Body of pancreas (tissue), 4 donors: ENCODE data around the gene MAPK8. TPM values are rescaled to one million over a fixed set of nuclear protein-coding genes. Genes with fewer than 3 reads are reported as not detected.

Source experiments
- ATAC-seq: fragments of 150-250 bp; one replicate; pipeline ENCODE4 v1.9.1; 2016
- DNase-seq, 4 donors: peaks; one replicate each; pipeline ENCODE4 v3.0.0-alpha.2; 2019
- H3K27ac ChIP-seq, 4 donors: fragments of 200-600 bp; sonication (generic); 1 replicate in 3 of 4; 2 replicates in 1 of 4; pipeline versions ENCODE4 v1.5.1 to v1.6.1; 2016 to 2019; ENCODE audit warnings: mild to moderate bottlenecking in 1 of 4, mixed read lengths in 1 of 4, moderate library complexity in 1 of 4
- H3K27me3 ChIP-seq, 2 donors: fragments of 200-600 bp; sonication (generic); one replicate each; pipeline ENCODE4 v1.6.0; 2016; ENCODE audit warnings: mild to moderate bottlenecking in 1 of 2
- H3K36me3 ChIP-seq, 2 donors: fragments of 200-600 bp; sonication (generic); replicated peaks in 1 of 2; 2 replicates each; pipeline ENCODE4 v1.5.1; 2016; ENCODE audit warnings: low read depth in 2 of 2; ENCODE audit not compliant: insufficient read depth in 1 of 2
- H3K4me1 ChIP-seq: fragments of 200-600 bp; sonication (generic); one replicate; pipeline ENCODE4 v1.6.0; 2016
- H3K4me3 ChIP-seq, 2 donors: fragments of 200-600 bp; sonication (generic); 1 replicate in 1 of 2; 2 replicates in 1 of 2; pipeline ENCODE4 v1.5.1; 2016 to 2019
- H3K9me3 ChIP-seq, 3 donors: fragments of 200-600 bp; sonication (generic); 1 replicate in 2 of 3; 2 replicates in 1 of 3; pipeline ENCODE4 v1.5.1; 2016
- CTCF ChIP-seq, 7 experiments: fragments of 450-650 bp in 4 of 7; fragments of 200-600 bp in 3 of 7; sonication (generic) in 3 of 7; IDR thresholded peaks; one replicate each; pipeline ENCODE4 v1.5.1; 2016 to 2019; ENCODE audit warnings: antibody characterized with exemption in 7 of 7
- POLR2A ChIP-seq, 3 donors: fragments of 450-650 bp; IDR thresholded peaks; one replicate each; pipeline ENCODE4 v1.6.1; 2016; ENCODE audit warnings: antibody characterized with exemption in 3 of 3, mild to moderate bottlenecking in 2 of 3
- WGBS, 2 donors: methylation state at CpG; one replicate each; pipeline ENCODE4 v1.1.5; 2017; 5-methylcytosine and 5-hydroxymethylcytosine counted together
- intact Hi-C: fragments of 100-400 bp; cut with DNase I; formaldehyde crosslinking; loops from one replicate; pipeline ENCODE4 v1.15.1; 2023
- total RNA-seq, 2 donors: library from RNA; depleted of rRNA; stranded (reverse); fragments of >200 nt; gene quantifications; one replicate each; pipeline ENCODE4 v1.1.0, GENCODE V29; 2016

Gene MAPK8
- total RNA-seq, 2 donors from 2014 or later: 16.1 to 22.7 TPM

GRCh38 chr10:48306870-48307710 lies 613 bp downstream of the MAPK8 start:
- Histone ChIP-seq H3K36me3 (no peaks in the 10 kb centered on the region), H3K4me1 (peaks cover 14% of the 10 kb centered on the region), H3K27ac (peak overlapping the region; percentile 90 to 98 (median 94)), H3K9me3 (no peaks in the 10 kb centered on the region), H3K4me3 (peak overlapping the region; percentile 60 to 70), H3K27me3 (no peaks in the 10 kb centered on the region)
- DNase-seq (peak; percentile 57 to 68 (median 61)), ATAC-seq (peak; percentile 62)
- 0% methylated on average over 18 to 48 of the region's 70 CpGs for WGBS, 2 donors
- intact Hi-C loops: no loop called here
- TF ChIP-seq CTCF (IDR thresholded peaks at IDR 0.05) (no peak), POLR2A (IDR thresholded peaks at IDR 0.05) (no peak)

DNA sequence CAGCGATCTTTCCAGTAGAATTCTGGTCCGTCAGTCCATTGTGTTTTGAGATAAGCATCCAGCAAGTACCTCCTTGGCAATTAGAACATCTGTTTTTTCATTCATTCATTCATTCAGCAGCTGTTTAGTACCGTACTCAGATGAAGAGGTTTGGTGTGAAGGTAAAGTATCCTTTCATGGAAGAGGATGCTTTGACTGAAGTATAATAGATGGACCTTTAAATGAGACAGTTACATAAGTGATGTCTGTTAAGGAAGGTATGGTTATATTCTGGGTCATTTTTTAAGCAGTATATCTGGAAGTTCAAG lies 1.2 kb downstream of the MAPK8 start:
- H3K27ac ChIP-seq: peak overlapping the region in 2 of 4 donors; percentile 94 to 98
- H3K27me3 ChIP-seq: no peaks in the 10 kb centered on the region
- H3K4me1 ChIP-seq: peaks cover 14% of the 10 kb centered on the region
- no peaks in the 10 kb centered on the region for H3K9me3 ChIP-seq
- TF ChIP-seq CTCF (IDR thresholded peaks at IDR 0.05) (no peak), POLR2A (IDR thresholded peaks at IDR 0.05) (no peak)
- ATAC-seq (no peak), DNase-seq (no peak)
- 5 to 7% methylated on average over 3 of the region's 3 CpGs for WGBS, 2 donors
- H3K4me3 ChIP-seq: peak overlapping the region in 1 of 2 donors; percentile 70
- H3K36me3 ChIP-seq: no peaks in the 10 kb centered on the region
- intact Hi-C loops: no loop called here

DNA sequence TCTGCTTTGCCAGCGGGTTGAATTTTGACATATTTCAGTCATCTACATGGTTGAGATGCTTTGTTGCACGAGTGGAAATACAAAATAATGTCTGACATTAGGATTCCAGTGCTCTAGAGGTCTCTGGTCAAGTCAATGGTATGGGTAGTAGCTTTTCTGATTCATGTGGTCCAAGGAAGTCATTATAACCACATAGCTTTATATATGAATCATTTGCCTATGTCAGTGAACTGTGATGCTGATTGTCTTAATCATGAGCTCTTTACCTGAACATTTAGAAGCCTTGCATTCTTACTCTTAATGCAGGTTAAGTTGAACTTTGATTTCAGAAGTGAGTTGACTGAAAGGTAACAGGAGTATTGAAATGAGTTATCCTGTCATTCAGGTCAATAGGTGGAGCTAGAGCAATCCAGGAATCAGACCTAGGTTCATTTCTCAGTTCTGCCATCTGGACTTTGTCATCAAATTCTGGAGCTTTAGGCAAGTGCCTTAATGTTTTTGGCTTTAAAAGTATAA lies 3.3 kb downstream of the MAPK8 start:
- H3K4me1 ChIP-seq: peaks cover 14% of the 10 kb centered on the region
- TF ChIP-seq POLR2A (IDR thresholded peaks at IDR 0.05) (no peak), CTCF (IDR thresholded peaks at IDR 0.05) (peak in 2 of 7 experiments; percentile 28 to 31)

GRCh38 chr10:48314107-48314506 lies 7.6 kb downstream of the MAPK8 start:
- H3K36me3 ChIP-seq: no peaks in the 10 kb centered on the region
- no peak for TF ChIP-seq POLR2A (IDR thresholded peaks at IDR 0.05)
- TF ChIP-seq CTCF (IDR thresholded peaks at IDR 0.05): no peak
- intact Hi-C loops: no loop called here
- 89 to 92% methylated on average over 2 of the region's 2 CpGs for WGBS, 2 donors
- no peaks in the 10 kb centered on the region for H3K9me3 ChIP-seq
- no peak for DNase-seq
- no peak for ATAC-seq
- no peaks in the 10 kb centered on the region for H3K27me3 ChIP-seq
- H3K4me1 ChIP-seq: peaks cover 18% of the 10 kb centered on the region
- no peak overlapping the region for H3K4me3 ChIP-seq
- H3K27ac ChIP-seq: no peak overlapping the region

More for the DNA sequence above, 3.3 kb downstream of the MAPK8 start:
- Histone ChIP-seq H3K36me3 (no peaks in the 10 kb centered on the region), H3K4me3 (no peak overlapping the region), H3K9me3 (no peaks in the 10 kb centered on the region), H3K27me3 (no peaks in the 10 kb centered on the region), H3K27ac (no peak overlapping the region)
- WGBS, 2 donors: 48 to 53% methylated on average over 2 of the region's 2 CpGs
- no peak for DNase-seq
- intact Hi-C loops: no loop called here
- ATAC-seq: no peak
